Neural progenitor cell (in vitro differentiated cells): ENCODE results near the gene CACNA1B. TPM values are rescaled to one million over a fixed set of nuclear protein-coding genes. Genes with fewer than 3 reads are reported as not detected.

ENCODE experiments used
- DNase-seq: peaks from one replicate; pipeline ENCODE4 v3.0.0-alpha.2; 2016; ENCODE audit warnings: low spot score
- H2AFZ ChIP-seq: fragments of 200-600 bp; sonication (generic); replicated peaks from 2 replicates; pipeline ENCODE4 v1.6.1; 2016; ENCODE audit warnings: antibody characterized with exemption
- H3F3A ChIP-seq: fragments of 200-600 bp; sonication (generic); 2 replicates; pipeline ENCODE4 v1.6.1; 2016; ENCODE audit warnings: antibody characterized with exemption, low read depth
- H3K27ac ChIP-seq: fragments of 200-600 bp; sonication (generic); 2 replicates; pipeline ENCODE4 v1.5.1; 2016; ENCODE audit warnings: mild to moderate bottlenecking
- H3K27me3 ChIP-seq: fragments of 200-600 bp; sonication (generic); 2 replicates; pipeline ENCODE4 v1.6.1; 2016; ENCODE audit warnings: mild to moderate bottlenecking, moderate library complexity
- H3K36me3 ChIP-seq: fragments of 200-600 bp; sonication (generic); 2 replicates; pipeline ENCODE4 v1.5.1; 2016
- H3K4me1 ChIP-seq: fragments of 200-600 bp; sonication (generic); 2 replicates; pipeline ENCODE4 v1.6.1; 2016; ENCODE audit warnings: mixed run types
- H3K4me2 ChIP-seq: fragments of 200-600 bp; sonication (generic); 2 replicates; pipeline ENCODE4 v1.6.1; 2016
- H3K4me3 ChIP-seq: fragments of 200-600 bp; sonication (generic); 2 replicates; pipeline ENCODE4 v1.5.1; 2016
- H3K79me2 ChIP-seq: fragments of 200-600 bp; sonication (generic); 2 replicates; pipeline ENCODE4 v1.6.1; 2016; ENCODE audit warnings: low read depth
- H3K9ac ChIP-seq: fragments of 200-600 bp; sonication (generic); 2 replicates; pipeline ENCODE4 v1.6.1; 2016
- H3K9me3 ChIP-seq: fragments of 200-600 bp; sonication (generic); 2 replicates; pipeline ENCODE4 v1.5.1; 2016; ENCODE audit warnings: low read depth
- H4K20me1 ChIP-seq: fragments of 200-600 bp; sonication (generic); 2 replicates; pipeline ENCODE4 v1.6.1; 2016; ENCODE audit warnings: low read depth
- H3K27ac Mint-ChIP-seq: 3 replicates; pipeline ENCODE4 v1.8.0; 2021; ENCODE audit warnings: mixed read lengths
- H3K27me3 Mint-ChIP-seq: 2 replicates; pipeline ENCODE4 v1.8.0; 2022; ENCODE audit warnings: low read depth, mild to moderate bottlenecking, inconsistent platforms, moderate library complexity, mixed read lengths; ENCODE audit not compliant: insufficient read depth
- H3K36me3 Mint-ChIP-seq: 3 replicates; pipeline ENCODE4 v1.8.0; 2021; ENCODE audit warnings: mixed read lengths
- H3K4me1 Mint-ChIP-seq: 3 replicates; pipeline ENCODE4 v1.8.0; 2021; ENCODE audit warnings: mixed read lengths
- H3K4me3 Mint-ChIP-seq: 3 replicates; pipeline ENCODE4 v1.8.0; 2021; ENCODE audit warnings: mild to moderate bottlenecking, moderate library complexity, mixed read lengths
- H3K9me3 Mint-ChIP-seq: 3 replicates; pipeline ENCODE4 v1.8.0; 2020; ENCODE audit warnings: mixed read lengths
- EZH2 ChIP-seq: fragments of 200-600 bp; sonication (generic); IDR thresholded peaks from 2 replicates; pipeline ENCODE4 v1.6.1; 2017; ENCODE audit warnings: antibody characterized with exemption, mild to moderate bottlenecking, moderate library complexity
- EZH2phosphoT487 ChIP-seq: fragments of 200-600 bp; sonication (generic); IDR thresholded peaks from 2 replicates; pipeline ENCODE4 v1.6.1; 2017; ENCODE audit warnings: antibody characterized with exemption
- total RNA-seq: library from RNA; depleted of rRNA; stranded (reverse); fragments of >200 nt; gene quantifications from 2 replicates; pipeline ENCODE4 v1.2.3, GENCODE V29; 2015; ENCODE audit warnings: low replicate concordance
- TF ChIP-seq, protein P1 (sequence below): fragments of 200-600 bp; sonication (generic); IDR thresholded peaks from 2 replicates; pipeline ENCODE4 v1.5.1; 2017; ENCODE audit warnings: antibody characterized with exemption, mild to moderate bottlenecking

Gene CACNA1B
- total RNA-seq, 1 donor from 2014 or later: 0.30 TPM

DNA sequence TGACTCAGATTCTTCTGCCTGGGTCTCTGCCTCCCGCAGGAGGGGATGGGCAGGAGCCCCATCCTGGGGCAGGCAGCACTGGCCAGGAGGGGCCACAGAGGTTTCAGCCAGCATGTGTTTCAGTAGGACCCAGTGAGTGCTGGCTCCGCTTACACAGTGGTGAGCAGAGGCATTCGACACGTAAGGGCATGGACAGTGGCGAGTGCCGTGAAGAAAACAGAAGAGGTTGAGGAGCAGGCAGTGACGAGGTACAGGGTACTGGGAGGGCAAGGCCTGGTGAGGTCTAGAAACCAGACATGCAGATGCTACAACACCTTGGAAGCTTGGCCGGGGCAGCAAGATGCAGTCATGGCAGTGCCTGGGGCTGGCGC is 41.5 kb downstream of the CACNA1B start:
- Mint-ChIP-seq H3K27me3 (peaks cover 2% of the 10 kb centered on the region), H3K4me3 (no peak overlapping the region), H3K9me3 (peaks cover 2% of the 10 kb centered on the region), H3K4me1 (peaks cover 5% of the 10 kb centered on the region), H3K36me3 (peaks cover 5% of the 10 kb centered on the region), H3K27ac (no peak overlapping the region)
- Histone ChIP-seq H3K79me2 (no peaks in the 10 kb centered on the region), H3K27me3 (no peaks in the 10 kb centered on the region), H2AFZ (no peak overlapping the region), H3K9ac (no peak overlapping the region), H3K4me2 (no peak overlapping the region), H3K27ac (no peak overlapping the region), H3K36me3 (no peaks in the 10 kb centered on the region), H3K4me1 (no peaks in the 10 kb centered on the region), H3K4me3 (no peak overlapping the region), H4K20me1 (no peaks in the 10 kb centered on the region), H3F3A (no peaks in the 10 kb centered on the region), H3K9me3 (no peaks in the 10 kb centered on the region)
- no peak for DNase-seq
- no peak for TF ChIP-seq EZH2
- no peak for TF ChIP-seq EZH2phosphoT487
- TF ChIP-seq, protein P1, sequence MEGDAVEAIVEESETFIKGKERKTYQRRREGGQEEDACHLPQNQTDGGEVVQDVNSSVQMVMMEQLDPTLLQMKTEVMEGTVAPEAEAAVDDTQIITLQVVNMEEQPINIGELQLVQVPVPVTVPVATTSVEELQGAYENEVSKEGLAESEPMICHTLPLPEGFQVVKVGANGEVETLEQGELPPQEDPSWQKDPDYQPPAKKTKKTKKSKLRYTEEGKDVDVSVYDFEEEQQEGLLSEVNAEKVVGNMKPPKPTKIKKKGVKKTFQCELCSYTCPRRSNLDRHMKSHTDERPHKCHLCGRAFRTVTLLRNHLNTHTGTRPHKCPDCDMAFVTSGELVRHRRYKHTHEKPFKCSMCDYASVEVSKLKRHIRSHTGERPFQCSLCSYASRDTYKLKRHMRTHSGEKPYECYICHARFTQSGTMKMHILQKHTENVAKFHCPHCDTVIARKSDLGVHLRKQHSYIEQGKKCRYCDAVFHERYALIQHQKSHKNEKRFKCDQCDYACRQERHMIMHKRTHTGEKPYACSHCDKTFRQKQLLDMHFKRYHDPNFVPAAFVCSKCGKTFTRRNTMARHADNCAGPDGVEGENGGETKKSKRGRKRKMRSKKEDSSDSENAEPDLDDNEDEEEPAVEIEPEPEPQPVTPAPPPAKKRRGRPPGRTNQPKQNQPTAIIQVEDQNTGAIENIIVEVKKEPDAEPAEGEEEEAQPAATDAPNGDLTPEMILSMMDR: no peak

DNA sequence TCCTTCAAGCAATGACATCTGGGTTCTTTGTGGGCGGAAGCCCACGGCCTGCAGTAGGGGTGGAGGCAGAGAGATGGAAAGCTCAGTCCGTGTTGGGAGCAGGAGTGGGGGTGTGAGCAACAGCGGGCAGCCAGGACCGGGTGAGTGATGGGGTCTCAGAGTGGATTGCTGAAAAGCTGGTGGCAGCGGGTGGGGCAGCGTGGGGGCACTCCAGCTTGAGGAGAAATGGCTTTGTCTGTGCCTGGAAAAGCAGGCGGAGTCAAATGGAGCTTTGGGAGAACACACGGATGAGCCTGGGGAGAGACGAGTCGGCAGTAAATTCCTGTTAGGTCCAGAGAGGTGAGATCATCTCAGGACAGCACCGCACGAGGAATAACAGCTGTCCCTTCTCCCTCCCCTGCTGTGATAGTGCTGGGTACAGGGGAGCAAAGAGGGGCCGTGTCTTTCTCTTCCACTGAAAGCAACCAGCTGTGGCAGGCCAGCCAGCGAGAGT is 42.1 kb downstream of the CACNA1B start:
- peaks cover 5% of the 10 kb centered on the region for H3K4me1 Mint-ChIP-seq
- H3K27ac Mint-ChIP-seq: no peak overlapping the region
- peaks cover 5% of the 10 kb centered on the region for H3K36me3 Mint-ChIP-seq
- DNase-seq: no peak
- Histone ChIP-seq H3K4me2 (no peak overlapping the region), H3K36me3 (no peaks in the 10 kb centered on the region), H3K79me2 (no peaks in the 10 kb centered on the region), H3F3A (no peaks in the 10 kb centered on the region), H3K27me3 (no peaks in the 10 kb centered on the region), H3K27ac (no peak overlapping the region), H3K4me1 (no peaks in the 10 kb centered on the region), H3K4me3 (no peak overlapping the region), H4K20me1 (no peaks in the 10 kb centered on the region), H2AFZ (no peak overlapping the region), H3K9ac (no peak overlapping the region), H3K9me3 (no peaks in the 10 kb centered on the region)
- TF ChIP-seq, protein P1: no peak
- TF ChIP-seq EZH2 (no peak), EZH2phosphoT487 (no peak)
- peaks cover 4% of the 10 kb centered on the region for H3K27me3 Mint-ChIP-seq
- H3K4me3 Mint-ChIP-seq: no peak overlapping the region
- H3K9me3 Mint-ChIP-seq: peaks cover 2% of the 10 kb centered on the region

DNA sequence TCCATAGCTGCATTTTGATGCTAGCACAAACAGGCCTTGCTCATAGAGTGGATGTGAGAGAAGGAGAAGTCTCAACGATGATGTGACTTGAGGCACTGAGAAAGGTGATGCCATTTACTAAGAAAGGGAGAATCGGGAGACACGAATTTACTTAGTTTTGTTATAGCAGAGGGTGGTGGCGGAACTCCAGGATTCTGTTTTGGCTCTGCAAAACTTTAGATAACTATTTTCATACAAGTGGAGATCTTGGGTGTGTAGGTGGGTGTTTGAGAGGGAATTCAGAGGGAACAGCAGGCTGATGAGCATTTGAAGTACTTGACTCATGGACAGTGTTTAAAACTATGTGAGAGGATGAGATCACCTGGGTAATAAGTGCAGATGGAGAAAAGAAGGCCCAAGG is 43.2 kb downstream of the CACNA1B start:
- Histone ChIP-seq H3K4me1 (no peaks in the 10 kb centered on the region), H4K20me1 (no peaks in the 10 kb centered on the region), H3K4me2 (no peak overlapping the region), H3K36me3 (no peaks in the 10 kb centered on the region), H3K27ac (no peak overlapping the region), H3K9ac (no peak overlapping the region), H3K9me3 (no peaks in the 10 kb centered on the region), H3K79me2 (no peaks in the 10 kb centered on the region), H2AFZ (no peak overlapping the region), H3K27me3 (no peaks in the 10 kb centered on the region), H3K4me3 (no peak overlapping the region), H3F3A (no peaks in the 10 kb centered on the region)
- TF ChIP-seq, protein P1: no peak
- no peak for TF ChIP-seq EZH2phosphoT487
- TF ChIP-seq EZH2: no peak
- Mint-ChIP-seq H3K27me3 (peaks cover 4% of the 10 kb centered on the region), H3K36me3 (peaks cover 5% of the 10 kb centered on the region), H3K9me3 (peaks cover 7% of the 10 kb centered on the region), H3K27ac (no peak overlapping the region), H3K4me3 (no peak overlapping the region), H3K4me1 (peaks cover 5% of the 10 kb centered on the region)
- DNase-seq: no peak
